ENCODE measurements around the gene SCYGR1.

Gene SCYGR1

DNA sequence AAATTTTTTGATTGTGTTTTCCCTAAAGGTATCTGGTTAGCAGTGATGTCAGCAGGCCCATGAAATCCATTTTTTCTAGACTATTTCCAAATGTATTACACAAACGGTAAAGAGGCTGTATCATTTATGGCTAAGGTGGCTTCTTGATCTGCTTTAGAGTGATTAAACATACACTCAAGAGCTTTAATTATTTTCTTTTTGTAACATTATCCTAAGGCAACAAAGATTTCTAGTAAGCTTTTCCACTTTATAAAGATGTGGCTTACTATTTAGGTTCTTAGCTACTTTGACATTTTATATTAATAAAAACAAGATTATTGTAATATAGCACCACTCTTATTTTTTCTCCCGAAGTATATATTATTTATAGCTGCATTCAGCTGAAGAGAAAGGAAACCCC, 46.2 kb downstream of the SCYGR1 start:
- H3K4me3 ChIP-seq (ENCODE audit: low read depth, low read length) = no peak overlapping the region
- TF ChIP-seq, protein P1, sequence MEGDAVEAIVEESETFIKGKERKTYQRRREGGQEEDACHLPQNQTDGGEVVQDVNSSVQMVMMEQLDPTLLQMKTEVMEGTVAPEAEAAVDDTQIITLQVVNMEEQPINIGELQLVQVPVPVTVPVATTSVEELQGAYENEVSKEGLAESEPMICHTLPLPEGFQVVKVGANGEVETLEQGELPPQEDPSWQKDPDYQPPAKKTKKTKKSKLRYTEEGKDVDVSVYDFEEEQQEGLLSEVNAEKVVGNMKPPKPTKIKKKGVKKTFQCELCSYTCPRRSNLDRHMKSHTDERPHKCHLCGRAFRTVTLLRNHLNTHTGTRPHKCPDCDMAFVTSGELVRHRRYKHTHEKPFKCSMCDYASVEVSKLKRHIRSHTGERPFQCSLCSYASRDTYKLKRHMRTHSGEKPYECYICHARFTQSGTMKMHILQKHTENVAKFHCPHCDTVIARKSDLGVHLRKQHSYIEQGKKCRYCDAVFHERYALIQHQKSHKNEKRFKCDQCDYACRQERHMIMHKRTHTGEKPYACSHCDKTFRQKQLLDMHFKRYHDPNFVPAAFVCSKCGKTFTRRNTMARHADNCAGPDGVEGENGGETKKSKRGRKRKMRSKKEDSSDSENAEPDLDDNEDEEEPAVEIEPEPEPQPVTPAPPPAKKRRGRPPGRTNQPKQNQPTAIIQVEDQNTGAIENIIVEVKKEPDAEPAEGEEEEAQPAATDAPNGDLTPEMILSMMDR (IDR thresholded peaks at IDR 0.05; ENCODE audit: low read depth, low read length, missing control alignments) = no peak
- no peak for DNase-seq (ENCODE audit: low read depth)

DNA sequence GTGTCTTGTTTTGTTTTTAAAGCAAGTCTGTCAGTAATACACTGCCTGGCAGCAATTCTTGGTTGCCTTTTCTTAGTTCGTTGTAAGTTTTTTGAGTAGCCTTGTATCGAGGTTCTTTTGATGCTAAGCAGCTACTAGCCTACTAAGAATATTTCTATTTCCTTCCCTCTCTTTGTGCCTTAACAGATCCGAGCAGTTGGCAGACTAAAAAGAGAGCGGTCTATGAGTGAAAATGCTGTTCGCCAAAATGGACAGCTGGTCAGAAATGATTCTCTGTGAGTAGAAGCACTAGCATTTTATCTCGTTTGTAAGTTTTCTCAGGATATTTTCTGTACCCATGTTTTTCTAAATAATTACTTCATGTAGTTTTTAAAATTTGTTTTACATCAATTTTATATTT, 47.6 kb downstream of the SCYGR1 start:
- no peak for DNase-seq (ENCODE audit: low read depth)
- TF ChIP-seq, protein P1 (IDR thresholded peaks at IDR 0.05; ENCODE audit: low read depth, low read length, missing control alignments) = no peak
- H3K4me3 ChIP-seq (ENCODE audit: low read depth, low read length) = no peak overlapping the region

DNA sequence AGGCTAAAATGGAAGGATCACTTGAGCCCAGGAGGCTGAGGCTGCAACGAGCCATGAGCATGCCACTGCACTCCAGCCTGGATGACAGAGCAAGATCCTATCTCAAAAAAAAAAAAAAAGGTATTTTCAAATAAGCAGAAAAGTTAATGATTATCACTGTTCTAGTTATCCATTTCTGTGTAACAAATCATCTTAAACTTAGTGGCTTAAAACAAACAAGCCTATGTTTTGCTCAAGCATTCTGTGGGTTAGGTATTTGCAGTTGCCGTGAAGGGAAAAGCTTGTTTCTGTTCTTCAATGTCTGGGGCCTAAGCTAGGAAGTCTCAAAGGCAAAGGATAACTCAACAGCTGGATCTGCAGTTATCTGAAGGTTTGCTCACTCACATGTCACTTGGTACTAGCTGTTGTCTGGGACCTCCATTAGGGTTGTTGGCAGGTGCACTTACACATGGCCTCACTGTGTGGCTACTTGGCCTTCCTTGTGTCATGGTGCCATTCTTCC, 48.6 kb downstream of the SCYGR1 start:
- H3K4me3 ChIP-seq (ENCODE audit: low read depth, low read length) = no peak overlapping the region
- TF ChIP-seq, protein P1 (IDR thresholded peaks at IDR 0.05; ENCODE audit: low read depth, low read length, missing control alignments) = no peak
- no peak for DNase-seq (ENCODE audit: low read depth)
